OCI-LY7 (cell line): ENCODE results near the gene PLEKHG1. TPM values are rescaled to one million over a fixed set of nuclear protein-coding genes. Genes with fewer than 3 reads are reported as not detected.

ENCODE experiments used
- BruUV-seq: library from RNA; stranded (reverse); fragments of 400-500 nt; replicated peaks from 2 replicates; lab custom pipeline; 2021; lab: Mats Ljungman, UMichigan
- CTCF ChIA-PET: fragments of 300-600 bp; sonication (Branson Sonifier 250); formaldehyde crosslinking; loops from one replicate; lab custom pipeline; 2022; ENCODE audit warnings: antibody characterized with exemption; ENCODE audit not compliant: unreplicated experiment; lab: Charles Lee
- POLR2A ChIA-PET: fragments of 300-600 bp; sonication (Branson Sonifier 250); formaldehyde crosslinking; loops from one replicate; lab custom pipeline; 2022; ENCODE audit warnings: antibody characterized with exemption; lab: Charles Lee
- DNase-seq: peaks from one replicate; pipeline ENCODE4 v3.0.0-alpha.2; 2015; ENCODE audit warnings: low spot score
- H2AFZ ChIP-seq: fragments of 200-600 bp; sonication (generic), shearing (Covaris generic); 2 replicates; pipeline ENCODE4 v1.6.1; 2014; ENCODE audit warnings: mild to moderate bottlenecking, antibody characterized with exemption, low read length, moderate library complexity
- H3K27ac ChIP-seq: fragments of 200-600 bp; sonication (generic); 2 replicates; pipeline ENCODE4 v1.5.1; 2014; ENCODE audit warnings: mixed run types, low read depth, mild to moderate bottlenecking, moderate library complexity, low read length, inconsistent platforms; ENCODE audit not compliant: poor library complexity, severe bottlenecking
- H3K36me3 ChIP-seq: fragments of 200-600 bp; sonication (generic); 2 replicates; pipeline ENCODE4 v1.6.1; 2014; ENCODE audit warnings: mild to moderate bottlenecking, antibody characterized with exemption, low read length, moderate library complexity, mixed read lengths; ENCODE audit not compliant: insufficient read depth
- H3K4me1 ChIP-seq: fragments of 200-600 bp; sonication (generic); 2 replicates; pipeline ENCODE4 v1.5.1; 2014; ENCODE audit warnings: mild to moderate bottlenecking, low read length; ENCODE audit not compliant: insufficient read depth, poor library complexity, severe bottlenecking
- H3K4me2 ChIP-seq: fragments of 200-600 bp; sonication (generic); 2 replicates; pipeline ENCODE4 v1.6.1; 2014; ENCODE audit warnings: mild to moderate bottlenecking, low read length
- H3K4me3 ChIP-seq: fragments of 200-600 bp; sonication (generic); 2 replicates; pipeline ENCODE4 v1.5.1; 2014; ENCODE audit warnings: mild to moderate bottlenecking, low read depth, low read length; ENCODE audit not compliant: poor library complexity, severe bottlenecking
- H3K79me2 ChIP-seq: fragments of 200-600 bp; sonication (generic); 2 replicates; pipeline ENCODE4 v1.6.1; 2016; ENCODE audit warnings: low read depth, mild to moderate bottlenecking, low read length, moderate library complexity, mixed read lengths; ENCODE audit not compliant: insufficient read depth
- H3K9me2 ChIP-seq: fragments of 200-600 bp; sonication (generic); 2 replicates; pipeline ENCODE4 v1.6.1; 2016; ENCODE audit warnings: mild to moderate bottlenecking, low read length, mixed read lengths; ENCODE audit not compliant: insufficient read depth
- H3K9me3 ChIP-seq: fragments of 200-600 bp; sonication (generic); 2 replicates; pipeline ENCODE4 v1.6.1; 2014; ENCODE audit warnings: mild to moderate bottlenecking, mixed run types, low read length, mixed read lengths
- H4K20me1 ChIP-seq: fragments of 200-600 bp; sonication (generic); 2 replicates; pipeline ENCODE4 v1.6.1; 2014; ENCODE audit warnings: mild to moderate bottlenecking, antibody characterized with exemption, low read length, moderate library complexity, mixed read lengths; ENCODE audit not compliant: insufficient read depth
- CTCF ChIP-seq: fragments of 200-600 bp; sonication (generic); conservative IDR thresholded peaks from 2 replicates; pipeline ENCODE4 v1.5.1; 2014; ENCODE audit warnings: mild to moderate bottlenecking, antibody characterized with exemption, low read length, moderate library complexity, mixed read lengths
- EZH2phosphoT487 ChIP-seq: fragments of 200-600 bp; sonication (generic); IDR thresholded peaks from 2 replicates; pipeline ENCODE4 v1.6.1; 2018; ENCODE audit warnings: low read depth, borderline replicate concordance, mild to moderate bottlenecking, mixed run types, antibody characterized with exemption, low read length, moderate library complexity, mixed read lengths
- intact Hi-C: fragments of 100-400 bp; cut with micrococcal nuclease; formaldehyde crosslinking; loops from one replicate; pipeline ENCODE4 v1.10.0; 2022; ENCODE audit not compliant: unreplicated experiment
- total RNA-seq, 2 experiments: library from RNA; depleted of rRNA in 1 of 2; stranded (reverse); fragments of >200 nt in 1 of 2; shearing (Covaris generic) in 1 of 2; gene quantifications; 2 replicates each; pipeline ENCODE4 v1.2.3, GENCODE V29; 2014 to 2022

The PLEKHG1 gene
- total RNA-seq, 2 experiments from 2014 or later = 17.9 to 19.6 TPM

GRCh38 chr6:150565945-150566344 lies 33.7 kb upstream of the PLEKHG1 start:
- no peaks in the 10 kb centered on the region for H3K9me2 ChIP-seq
- no peak for DNase-seq
- ChIA-PET POLR2A (interaction anchor here (0.5 kb wide), 1 partner anchor 74 kb away, joined by 3 read pairs; no protein-coding TSS in a partner anchor), CTCF (no interaction called here)
- H3K4me3 ChIP-seq = no peak overlapping the region
- no peaks in the 10 kb centered on the region for H4K20me1 ChIP-seq
- intact Hi-C loops = no loop called here
- TF ChIP-seq EZH2phosphoT487 (no peak), CTCF (no peak)
- H3K4me2 ChIP-seq = no peak overlapping the region
- H2AFZ ChIP-seq = no peak overlapping the region
- no peaks in the 10 kb centered on the region for H3K79me2 ChIP-seq
- BruUV-seq = no TSS peak
- H3K27ac ChIP-seq = no peak overlapping the region
- H3K36me3 ChIP-seq = no peaks in the 10 kb centered on the region
- H3K4me1 ChIP-seq = no peaks in the 10 kb centered on the region
- 0 out of 2 replicates have a peak, but pooled peaks cover 3% of the 10 kb centered on the region for H3K9me3 ChIP-seq

- ChIA-PET CTCF (no interaction called here), POLR2A (interaction anchor here (0.5 kb wide), 1 partner anchor 73 kb away, joined by 3 read pairs; no protein-coding TSS in a partner anchor)
- no peaks in the 10 kb centered on the region for H3K9me3 ChIP-seq
- no peak overlapping the region for H3K4me2 ChIP-seq
- BruUV-seq = no TSS peak
- H3K4me3 ChIP-seq = no peak overlapping the region
- H4K20me1 ChIP-seq = no peaks in the 10 kb centered on the region
- no peak overlapping the region for H2AFZ ChIP-seq
- H3K9me2 ChIP-seq = no peaks in the 10 kb centered on the region
- TF ChIP-seq EZH2phosphoT487 = no peak
- no peak for TF ChIP-seq CTCF
- no peaks in the 10 kb centered on the region for H3K36me3 ChIP-seq
- no peaks in the 10 kb centered on the region for H3K4me1 ChIP-seq
- no peaks in the 10 kb centered on the region for H3K79me2 ChIP-seq
- intact Hi-C loops = no loop called here
- DNase-seq = no peak
- no peak overlapping the region for H3K27ac ChIP-seq
Observed at GRCh38 chr6:150566486-150566885, 33.2 kb upstream of the PLEKHG1 start.

GRCh38 chr6:150567380-150567779 lies 32.3 kb upstream of the PLEKHG1 start:
- Histone ChIP-seq H3K9me2 (no peaks in the 10 kb centered on the region), H3K4me3 (no peak overlapping the region), H3K79me2 (no peaks in the 10 kb centered on the region), H3K9me3 (no peaks in the 10 kb centered on the region), H3K36me3 (no peaks in the 10 kb centered on the region), H3K27ac (no peak overlapping the region), H3K4me2 (no peak overlapping the region), H2AFZ (no peak overlapping the region), H4K20me1 (no peaks in the 10 kb centered on the region), H3K4me1 (no peaks in the 10 kb centered on the region)
- POLR2A ChIA-PET = interaction anchor here (0.5 to 1.8 kb wide), 2 partner anchors 12 to 13 kb away, joined by 3 to 5 read pairs; no protein-coding TSS in a partner anchor
- DNase-seq = no peak
- TF ChIP-seq EZH2phosphoT487 (no peak), CTCF (no peak)
- CTCF ChIA-PET = no interaction called here
- BruUV-seq = no TSS peak
- intact Hi-C loops = no loop called here
